ENCODE measurements around the gene FHIT.

The FHIT gene

DNA sequence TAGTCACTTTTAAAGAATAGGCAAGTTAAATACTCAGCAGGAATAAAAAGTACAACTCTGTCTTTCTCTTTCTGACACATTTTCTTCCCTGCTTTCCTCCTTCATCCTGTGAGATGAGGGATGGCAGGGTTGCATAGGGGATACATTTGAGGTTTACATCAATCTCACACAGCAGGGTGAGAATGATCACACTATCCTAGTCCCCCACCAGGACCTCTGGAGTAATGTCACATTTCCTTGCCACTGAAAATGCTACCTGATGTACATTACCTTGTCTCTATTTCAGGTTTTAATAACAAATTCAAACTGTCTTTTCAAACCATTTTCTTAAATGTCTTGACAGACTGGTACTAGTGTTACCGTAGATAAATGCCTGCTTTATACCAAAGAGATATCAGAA, 816.9 kb downstream of the FHIT start:
- no peak overlapping the region for H3K4me3 ChIP-seq (ENCODE audit: low read depth, low read length)
- TF ChIP-seq, protein P1, sequence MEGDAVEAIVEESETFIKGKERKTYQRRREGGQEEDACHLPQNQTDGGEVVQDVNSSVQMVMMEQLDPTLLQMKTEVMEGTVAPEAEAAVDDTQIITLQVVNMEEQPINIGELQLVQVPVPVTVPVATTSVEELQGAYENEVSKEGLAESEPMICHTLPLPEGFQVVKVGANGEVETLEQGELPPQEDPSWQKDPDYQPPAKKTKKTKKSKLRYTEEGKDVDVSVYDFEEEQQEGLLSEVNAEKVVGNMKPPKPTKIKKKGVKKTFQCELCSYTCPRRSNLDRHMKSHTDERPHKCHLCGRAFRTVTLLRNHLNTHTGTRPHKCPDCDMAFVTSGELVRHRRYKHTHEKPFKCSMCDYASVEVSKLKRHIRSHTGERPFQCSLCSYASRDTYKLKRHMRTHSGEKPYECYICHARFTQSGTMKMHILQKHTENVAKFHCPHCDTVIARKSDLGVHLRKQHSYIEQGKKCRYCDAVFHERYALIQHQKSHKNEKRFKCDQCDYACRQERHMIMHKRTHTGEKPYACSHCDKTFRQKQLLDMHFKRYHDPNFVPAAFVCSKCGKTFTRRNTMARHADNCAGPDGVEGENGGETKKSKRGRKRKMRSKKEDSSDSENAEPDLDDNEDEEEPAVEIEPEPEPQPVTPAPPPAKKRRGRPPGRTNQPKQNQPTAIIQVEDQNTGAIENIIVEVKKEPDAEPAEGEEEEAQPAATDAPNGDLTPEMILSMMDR (IDR thresholded peaks at IDR 0.05; ENCODE audit: borderline replicate concordance, insufficient read depth, low read depth, low read length), result no peak

- H3K4me3 ChIP-seq (ENCODE audit: low read depth, low read length), result no peak overlapping the region
- TF ChIP-seq, protein P1 (IDR thresholded peaks at IDR 0.05; ENCODE audit: borderline replicate concordance, insufficient read depth, low read depth, low read length), result no peak
Measured at GRCh38 chr3:60431599-60431958, 819.7 kb downstream of the FHIT start.

GRCh38 chr3:60430205-60430604, 821.0 kb downstream of the FHIT start:
- TF ChIP-seq, protein P1 (IDR thresholded peaks at IDR 0.05; ENCODE audit: borderline replicate concordance, insufficient read depth, low read depth, low read length), result no peak
- no peak overlapping the region for H3K4me3 ChIP-seq (ENCODE audit: low read depth, low read length)

GRCh38 chr3:60427109-60427508, 824.1 kb downstream of the FHIT start:
- no peak overlapping the region for H3K4me3 ChIP-seq (ENCODE audit: low read depth, low read length)
- TF ChIP-seq, protein P1 (IDR thresholded peaks at IDR 0.05; ENCODE audit: borderline replicate concordance, insufficient read depth, low read depth, low read length), result no peak

DNA sequence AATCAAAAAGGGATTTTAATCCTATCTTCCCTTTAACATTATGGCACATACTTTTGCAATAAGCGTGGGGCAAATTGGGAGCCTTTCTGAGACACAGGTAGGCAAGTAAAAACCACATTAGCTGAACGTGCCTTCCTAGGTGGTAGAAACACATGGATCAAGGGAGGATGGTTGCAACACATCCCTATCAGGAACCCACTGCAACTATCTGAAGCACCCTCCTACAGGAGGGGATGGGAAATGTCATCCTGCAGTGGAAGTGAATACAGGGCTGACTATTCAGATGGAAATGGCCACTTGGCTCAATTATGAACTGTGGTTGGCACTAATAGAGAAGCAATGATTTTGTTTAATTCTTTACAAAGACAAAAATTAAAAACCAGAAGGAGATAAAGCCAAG, 826.3 kb downstream of the FHIT start:
- H3K4me3 ChIP-seq (ENCODE audit: low read depth, low read length), result no peak overlapping the region
- TF ChIP-seq, protein P1 (IDR thresholded peaks at IDR 0.05; ENCODE audit: borderline replicate concordance, insufficient read depth, low read depth, low read length), result no peak

- no peak overlapping the region for H3K4me3 ChIP-seq (ENCODE audit: low read depth, low read length)
- TF ChIP-seq, protein P1 (IDR thresholded peaks at IDR 0.05; ENCODE audit: borderline replicate concordance, insufficient read depth, low read depth, low read length), result no peak
Measured at GRCh38 chr3:60424034-60424433, 827.2 kb downstream of the FHIT start.

- H3K4me3 ChIP-seq (ENCODE audit: low read depth, low read length), result no peak overlapping the region
- TF ChIP-seq, protein P1 (IDR thresholded peaks at IDR 0.05; ENCODE audit: borderline replicate concordance, insufficient read depth, low read depth, low read length), result no peak
Measured at GRCh38 chr3:60423556-60423955, 827.7 kb downstream of the FHIT start.
